ENCODE measurements around the gene ACTL6B.

DNA sequence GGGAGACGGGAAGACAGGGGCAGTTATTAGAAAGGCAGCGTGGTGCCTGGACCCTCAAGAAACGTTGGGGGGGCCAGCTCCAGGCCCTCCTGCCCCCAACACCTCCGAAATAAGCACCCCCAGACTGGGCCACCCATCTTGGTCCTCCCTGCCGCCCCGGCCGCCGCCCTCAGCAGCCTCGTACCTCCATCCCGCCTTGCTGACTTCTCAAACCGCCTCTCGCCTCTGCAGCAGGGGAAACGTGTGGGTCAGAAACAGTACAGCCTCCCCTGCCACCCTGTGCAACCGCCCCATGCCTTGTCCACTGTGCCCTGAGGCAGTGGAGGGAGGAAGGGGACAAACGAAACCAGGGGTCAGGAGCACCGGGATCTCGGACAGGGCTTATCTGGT, 30.6 kb upstream of the ACTL6B start:
- no peak for TF ChIP-seq SIX5 (IDR thresholded peaks at IDR 0.05; ENCODE audit: borderline replicate concordance in 1 of 2, insufficient read depth in 1 of 2, low read depth in 1 of 2, low read length in 2 of 2)
- TF ChIP-seq NBN (IDR thresholded peaks at IDR 0.05; ENCODE audit: low read depth): no peak
- TF ChIP-seq, protein P1, sequence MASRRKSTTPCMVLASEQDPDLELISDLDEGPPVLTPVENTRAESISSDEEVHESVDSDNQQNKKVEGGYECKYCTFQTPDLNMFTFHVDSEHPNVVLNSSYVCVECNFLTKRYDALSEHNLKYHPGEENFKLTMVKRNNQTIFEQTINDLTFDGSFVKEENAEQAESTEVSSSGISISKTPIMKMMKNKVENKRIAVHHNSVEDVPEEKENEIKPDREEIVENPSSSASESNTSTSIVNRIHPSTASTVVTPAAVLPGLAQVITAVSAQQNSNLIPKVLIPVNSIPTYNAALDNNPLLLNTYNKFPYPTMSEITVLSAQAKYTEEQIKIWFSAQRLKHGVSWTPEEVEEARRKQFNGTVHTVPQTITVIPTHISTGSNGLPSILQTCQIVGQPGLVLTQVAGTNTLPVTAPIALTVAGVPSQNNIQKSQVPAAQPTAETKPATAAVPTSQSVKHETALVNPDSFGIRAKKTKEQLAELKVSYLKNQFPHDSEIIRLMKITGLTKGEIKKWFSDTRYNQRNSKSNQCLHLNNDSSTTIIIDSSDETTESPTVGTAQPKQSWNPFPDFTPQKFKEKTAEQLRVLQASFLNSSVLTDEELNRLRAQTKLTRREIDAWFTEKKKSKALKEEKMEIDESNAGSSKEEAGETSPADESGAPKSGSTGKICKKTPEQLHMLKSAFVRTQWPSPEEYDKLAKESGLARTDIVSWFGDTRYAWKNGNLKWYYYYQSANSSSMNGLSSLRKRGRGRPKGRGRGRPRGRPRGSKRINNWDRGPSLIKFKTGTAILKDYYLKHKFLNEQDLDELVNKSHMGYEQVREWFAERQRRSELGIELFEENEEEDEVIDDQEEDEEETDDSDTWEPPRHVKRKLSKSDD (conservative IDR thresholded peaks at IDR 0.05; ENCODE audit: low read length): no peak
- no peak for TF ChIP-seq MAFG (tag; conservative IDR thresholded peaks at IDR 0.05)
- TF ChIP-seq PRMT5 (CRISPR knock-in tag; IDR thresholded peaks at IDR 0.05): no peak
- no peak for TF ChIP-seq RBM22 (IDR thresholded peaks at IDR 0.05; ENCODE audit: low read depth, low read length, poor library complexity, severe bottlenecking)
- no peak for TF ChIP-seq WHSC1 (IDR thresholded peaks at IDR 0.05; ENCODE audit: low read length)
- TF ChIP-seq SMC3 (conservative IDR thresholded peaks at IDR 0.05; ENCODE audit: insufficient read depth, low read depth, low read length): no peak
- TF ChIP-seq HDAC1 (IDR thresholded peaks at IDR 0.05): no peak
- no peak for TF ChIP-seq PURB (CRISPR knock-in tag; IDR thresholded peaks at IDR 0.05; ENCODE audit: low read depth)
- TF ChIP-seq NONO (IDR thresholded peaks at IDR 0.05; ENCODE audit: low read depth in 2 of 2, low read length in 1 of 2): no peak
- TF ChIP-seq ZNF445 (CRISPR knock-in tag; IDR thresholded peaks at IDR 0.05; ENCODE audit: low read depth): no peak

Measured in K562 (cell line).